ENCODE measurements around the gene MGMT.

Gene MGMT

GRCh38 chr10:129759214-129760002, 292.4 kb downstream of the MGMT start:
- DNase-seq (ENCODE audit: low read depth) = no peak
- no peak for TF ChIP-seq CTCF (IDR thresholded peaks at IDR 0.05; ENCODE audit: insufficient read depth, low read depth, low read length, missing control alignments)
- H3K4me3 ChIP-seq (ENCODE audit: low read length) = no peak overlapping the region

- no peak for DNase-seq (ENCODE audit: low read depth)
- no peak for TF ChIP-seq CTCF (IDR thresholded peaks at IDR 0.05; ENCODE audit: insufficient read depth, low read depth, low read length, missing control alignments)
- no peak overlapping the region for H3K4me3 ChIP-seq (ENCODE audit: low read length)
Measured at GRCh38 chr10:129760003-129760315, 292.9 kb downstream of the MGMT start.

GRCh38 chr10:129760416-129760815, 293.4 kb downstream of the MGMT start:
- DNase-seq (ENCODE audit: low read depth) = no peak
- no peak for TF ChIP-seq CTCF (IDR thresholded peaks at IDR 0.05; ENCODE audit: insufficient read depth, low read depth, low read length, missing control alignments)
- H3K4me3 ChIP-seq (ENCODE audit: low read length) = no peak overlapping the region

GRCh38 chr10:129761197-129761972, 294.3 kb downstream of the MGMT start:
- no peak for DNase-seq (ENCODE audit: low read depth)
- no peak overlapping the region for H3K4me3 ChIP-seq (ENCODE audit: low read length)
- TF ChIP-seq CTCF (IDR thresholded peaks at IDR 0.05; ENCODE audit: insufficient read depth, low read depth, low read length, missing control alignments) = no peak

- H3K4me3 ChIP-seq (ENCODE audit: low read length) = no peak overlapping the region
- TF ChIP-seq CTCF (IDR thresholded peaks at IDR 0.05; ENCODE audit: insufficient read depth, low read depth, low read length, missing control alignments) = no peak
- DNase-seq (ENCODE audit: low read depth) = no peak
Measured at GRCh38 chr10:129761981-129762956, 295.2 kb downstream of the MGMT start.

- no peak overlapping the region for H3K4me3 ChIP-seq (ENCODE audit: low read length)
- no peak for DNase-seq (ENCODE audit: low read depth)
- TF ChIP-seq CTCF (IDR thresholded peaks at IDR 0.05; ENCODE audit: insufficient read depth, low read depth, low read length, missing control alignments) = no peak
Measured at GRCh38 chr10:129764011-129764900, 297.2 kb downstream of the MGMT start.
